Body of pancreas (tissue), 4 donors: Measurements from ENCODE around the gene CYSRT1. TPM values are rescaled to one million over a fixed set of nuclear protein-coding genes. Genes with fewer than 3 reads are reported as not detected.
A peak's percentile ranks its signal among the peaks of the same experiment; 100 is the strongest.

ENCODE experiments used
- ATAC-seq: fragments of 150-250 bp; one replicate; pipeline ENCODE4 v1.9.1; 2016
- DNase-seq, 4 donors: peaks; one replicate each; pipeline ENCODE4 v3.0.0-alpha.2; 2019
- H3K27ac ChIP-seq, 4 donors: fragments of 200-600 bp; sonication (generic); 1 replicate in 3 of 4; 2 replicates in 1 of 4; pipeline versions ENCODE4 v1.5.1 to v1.6.1; 2016 to 2019; ENCODE audit warnings: mild to moderate bottlenecking in 1 of 4, mixed read lengths in 1 of 4, moderate library complexity in 1 of 4
- H3K27me3 ChIP-seq, 2 donors: fragments of 200-600 bp; sonication (generic); one replicate each; pipeline ENCODE4 v1.6.0; 2016; ENCODE audit warnings: mild to moderate bottlenecking in 1 of 2
- H3K36me3 ChIP-seq, 2 donors: fragments of 200-600 bp; sonication (generic); replicated peaks in 1 of 2; 2 replicates each; pipeline ENCODE4 v1.5.1; 2016; ENCODE audit warnings: low read depth in 2 of 2; ENCODE audit not compliant: insufficient read depth in 1 of 2
- H3K4me1 ChIP-seq: fragments of 200-600 bp; sonication (generic); one replicate; pipeline ENCODE4 v1.6.0; 2016
- H3K4me3 ChIP-seq, 2 donors: fragments of 200-600 bp; sonication (generic); 1 replicate in 1 of 2; 2 replicates in 1 of 2; pipeline ENCODE4 v1.5.1; 2016 to 2019
- H3K9me3 ChIP-seq, 3 donors: fragments of 200-600 bp; sonication (generic); 1 replicate in 2 of 3; 2 replicates in 1 of 3; pipeline ENCODE4 v1.5.1; 2016
- CTCF ChIP-seq, 7 experiments: fragments of 450-650 bp in 4 of 7; fragments of 200-600 bp in 3 of 7; sonication (generic) in 3 of 7; IDR thresholded peaks; one replicate each; pipeline ENCODE4 v1.5.1; 2016 to 2019; ENCODE audit warnings: antibody characterized with exemption in 7 of 7
- POLR2A ChIP-seq, 3 donors: fragments of 450-650 bp; IDR thresholded peaks; one replicate each; pipeline ENCODE4 v1.6.1; 2016; ENCODE audit warnings: antibody characterized with exemption in 3 of 3, mild to moderate bottlenecking in 2 of 3
- WGBS, 2 donors: methylation state at CpG; one replicate each; pipeline ENCODE4 v1.1.5; 2017; 5-methylcytosine and 5-hydroxymethylcytosine counted together
- intact Hi-C: fragments of 100-400 bp; cut with DNase I; formaldehyde crosslinking; loops from one replicate; pipeline ENCODE4 v1.15.1; 2023
- total RNA-seq, 2 donors: library from RNA; depleted of rRNA; stranded (reverse); fragments of >200 nt; gene quantifications; one replicate each; pipeline ENCODE4 v1.1.0, GENCODE V29; 2016

CYSRT1 gene
- total RNA-seq, 2 donors from 2014 or later = not detected

- WGBS, 2 donors = 20 to 25% methylated on average over 1 to 9 of the region's 9 CpGs
- intact Hi-C loops = loop anchor here (5.0 kb wide), 1 partner anchor 42 kb away; the partner anchor contains the start of gene SLC34A3
- H3K4me3 ChIP-seq = no peak overlapping the region
- H3K4me1 ChIP-seq = peaks cover 91% of the 10 kb centered on the region
- TF ChIP-seq POLR2A (IDR thresholded peaks at IDR 0.05) (no peak), CTCF (IDR thresholded peaks at IDR 0.05) (peak in 4 of 7 experiments; percentile 24 to 38 (median 26))
- H3K27me3 ChIP-seq = no peaks in the 10 kb centered on the region
- DNase-seq (peak in 2 of 4 donors; percentile 47 to 57), ATAC-seq (no peak)
- H3K27ac ChIP-seq = peak overlapping the region; percentile 93 to 99 (median 95)
- H3K36me3 ChIP-seq = peaks cover 0 to 3% of the 10 kb centered on the region in 2 donors
- H3K9me3 ChIP-seq = no peaks in the 10 kb centered on the region
These were observed 34.6 kb upstream of the CYSRT1 start for GRCh38 chr9:137190315-137190856.

- TF ChIP-seq POLR2A (IDR thresholded peaks at IDR 0.05) = no peak
These were observed 33.7 kb upstream of the CYSRT1 start for GRCh38 chr9:137191245-137191644.

DNA sequence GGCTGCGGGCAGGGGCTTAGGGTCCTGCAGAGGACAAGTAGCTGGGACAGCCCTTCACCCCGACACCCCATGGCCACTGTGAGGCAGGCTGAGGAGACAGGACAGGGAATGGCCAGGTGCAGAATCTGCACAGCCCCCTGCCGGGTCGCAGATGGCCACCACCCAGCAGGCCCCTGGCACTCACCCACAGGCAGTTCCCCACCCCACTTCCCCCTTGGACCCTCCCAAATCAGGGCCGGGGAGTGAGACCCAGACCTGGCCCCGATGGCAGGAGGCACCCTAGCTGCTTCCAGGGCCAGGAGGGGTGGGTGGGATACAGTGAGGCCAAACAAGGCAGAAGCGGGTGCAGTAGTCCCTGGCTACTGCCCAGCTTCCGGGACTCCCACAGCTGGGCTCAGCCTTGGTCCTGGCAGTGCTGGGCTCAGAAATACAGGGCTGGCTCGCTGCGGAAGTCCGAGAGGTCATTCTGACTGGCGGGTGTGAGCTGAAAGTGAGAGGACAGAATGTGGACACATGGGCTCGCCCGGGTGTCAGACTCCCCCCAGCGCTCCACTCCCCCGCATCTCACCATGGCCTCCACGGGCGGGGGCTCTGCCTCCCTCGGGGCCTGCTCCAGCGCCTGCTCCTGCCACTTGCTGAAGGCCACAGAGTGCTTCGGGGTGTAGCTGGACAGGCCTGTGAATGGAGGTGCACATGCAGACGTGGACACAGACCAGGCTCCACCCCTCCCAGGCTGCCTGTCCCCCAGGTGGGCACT lies 33.1 kb upstream of the CYSRT1 start:
- Histone ChIP-seq H3K27me3 (no peaks in the 10 kb centered on the region), H3K27ac (peak overlapping the region; percentile 13 to 93 (median 58)), H3K4me1 (peaks cover 91% of the 10 kb centered on the region), H3K9me3 (no peaks in the 10 kb centered on the region), H3K4me3 (no peak overlapping the region), H3K36me3 (peaks cover 0 to 2% of the 10 kb centered on the region in 2 donors)
- ATAC-seq (no peak), DNase-seq (no peak)
- 69% methylated on average over 21 of the region's 22 CpGs; no CpG with 5 or more reads in 1 of the 2 donors for WGBS, 2 donors
- intact Hi-C loops = loop anchor here (5.0 kb wide), 1 partner anchor 40 kb away; the partner anchor contains the start of gene SLC34A3
- TF ChIP-seq CTCF (IDR thresholded peaks at IDR 0.05) = no peak
- peak in 1 of 3 donors; percentile 6 for TF ChIP-seq POLR2A (IDR thresholded peaks at IDR 0.05)

More at GRCh38 chr9:137191245-137191644, 33.7 kb upstream of the CYSRT1 start:
- Histone ChIP-seq H3K27ac (peak overlapping the region in 3 of 4 donors; percentile 93 to 96 (median 94)), H3K36me3 (peaks cover 0 to 2% of the 10 kb centered on the region in 2 donors), H3K27me3 (no peaks in the 10 kb centered on the region), H3K9me3 (no peaks in the 10 kb centered on the region), H3K4me1 (peaks cover 91% of the 10 kb centered on the region), H3K4me3 (no peak overlapping the region)
- 66 to 79% methylated on average over 3 of the region's 3 CpGs for WGBS, 2 donors
- intact Hi-C loops = loop anchor here (5.0 kb wide), 1 partner anchor 41 kb away; the partner anchor contains the start of gene SLC34A3
- ATAC-seq (no peak), DNase-seq (no peak)

DNA sequence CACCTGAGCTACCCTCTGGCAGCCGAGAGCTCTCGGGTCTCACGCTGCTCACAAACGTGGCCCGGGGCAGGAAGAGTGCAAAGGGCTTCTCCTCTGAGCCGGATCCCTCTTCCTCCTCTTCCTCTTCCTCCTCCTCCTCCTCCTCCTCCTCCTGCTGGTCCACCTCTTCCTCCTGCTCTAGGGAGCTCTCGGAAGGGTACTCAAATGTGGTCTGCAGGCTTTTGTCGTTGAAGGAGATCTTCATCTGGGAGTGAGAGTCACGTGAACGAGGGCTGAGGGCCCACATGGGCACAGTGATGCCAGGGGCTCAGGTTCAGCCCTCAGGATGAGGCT lies 32.6 kb upstream of the CYSRT1 start:
- no peak for ATAC-seq
- Histone ChIP-seq H3K4me1 (peaks cover 91% of the 10 kb centered on the region), H3K36me3 (peaks cover 0 to 2% of the 10 kb centered on the region in 2 donors), H3K4me3 (no peak overlapping the region), H3K27me3 (no peaks in the 10 kb centered on the region), H3K9me3 (no peaks in the 10 kb centered on the region), H3K27ac (peak overlapping the region; percentile 13 to 93 (median 58))
- no peak for DNase-seq
- 64 to 75% methylated on average over 9 to 10 of the region's 10 CpGs for WGBS, 2 donors
- intact Hi-C loops = loop anchor here (5.0 kb wide), 1 partner anchor 40 kb away; the partner anchor contains the start of gene SLC34A3
- TF ChIP-seq POLR2A (IDR thresholded peaks at IDR 0.05) (no peak), CTCF (IDR thresholded peaks at IDR 0.05) (no peak)

GRCh38 chr9:137192859-137193258 lies 32.1 kb upstream of the CYSRT1 start:
- DNase-seq (no peak), ATAC-seq (no peak)
- Histone ChIP-seq H3K27me3 (no peaks in the 10 kb centered on the region), H3K27ac (peak overlapping the region in 3 of 4 donors; percentile 13 to 93 (median 92)), H3K9me3 (no peaks in the 10 kb centered on the region), H3K4me3 (no peak overlapping the region), H3K36me3 (peaks cover 0 to 2% of the 10 kb centered on the region in 2 donors), H3K4me1 (peaks cover 91% of the 10 kb centered on the region)
- TF ChIP-seq POLR2A (IDR thresholded peaks at IDR 0.05) = no peak
- TF ChIP-seq CTCF (IDR thresholded peaks at IDR 0.05) = no peak
- intact Hi-C loops = loop anchor here (5.0 kb wide), 1 partner anchor 39 kb away; the partner anchor contains the start of gene SLC34A3
- WGBS, 2 donors = 92 to 100% methylated on average over 1 to 2 of the region's 2 CpGs
